Measurements from ENCODE around the gene DAPP1.

- TF ChIP-seq CTCF (IDR thresholded peaks at IDR 0.05) (peak; percentile 45 to 64 (median 58)), EP300 (IDR thresholded peaks at IDR 0.05) (no peak), POLR2A (IDR thresholded peaks at IDR 0.05) (no peak)
These were observed 8.3 kb upstream of the DAPP1 start for GRCh38 chr4:99808260-99808857.
